ENCODE measurements around the gene TTC39A.

GRCh38 chr1:51289676-51290488 is 40.5 kb downstream of the TTC39A start:
- no peak for TF ChIP-seq CTCF (IDR thresholded peaks at IDR 0.05)
- no peak for TF ChIP-seq POLR2A (IDR thresholded peaks at IDR 0.05)
